Measurements from ENCODE around the gene AK4. TPM values are rescaled to one million over a fixed set of nuclear protein-coding genes. Genes with fewer than 3 reads are reported as not detected.

The AK4 gene
- total RNA-seq, 4 donors from 2014 or later = 7.8 to 13.9 (median 9.8) TPM

DNA sequence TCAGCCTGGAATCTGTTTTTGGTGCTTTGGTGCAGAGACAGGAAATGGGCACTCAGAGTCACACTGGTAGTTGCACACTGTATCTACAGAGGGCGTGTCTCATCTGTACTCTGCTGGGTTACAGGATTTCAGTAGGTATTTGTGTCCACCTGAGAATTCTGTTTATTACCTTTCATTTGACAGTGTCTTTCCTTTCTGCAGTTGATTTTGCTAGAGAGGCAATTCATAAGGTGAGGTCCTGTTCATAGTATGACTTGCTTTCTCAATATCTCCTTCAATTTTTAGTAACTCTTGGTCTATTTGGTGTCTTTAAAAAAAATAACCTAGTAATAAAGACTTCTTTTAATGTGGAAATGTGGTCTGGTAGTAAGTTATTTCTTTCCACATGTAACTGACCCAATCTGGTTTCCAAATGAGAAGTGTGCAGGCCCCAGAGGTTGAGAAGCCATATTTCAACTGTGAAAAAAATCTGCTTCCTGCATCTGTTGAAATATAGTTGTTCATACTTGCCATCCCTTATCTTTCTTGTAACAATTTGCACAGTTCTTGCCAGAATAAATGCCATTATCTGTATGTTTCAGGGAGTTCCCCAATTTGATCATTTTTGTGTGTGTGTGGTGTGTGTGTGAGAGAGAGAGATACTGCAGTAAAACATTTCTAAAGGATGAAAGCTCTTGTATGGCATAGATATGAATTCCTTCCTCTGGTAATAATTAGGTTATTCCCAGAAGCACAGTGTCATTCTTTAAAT lies 82.9 kb downstream of the AK4 start:
- Histone ChIP-seq H3K9me3 (no peaks in the 10 kb centered on the region), H3K4me1 (no peaks in the 10 kb centered on the region), H3K36me3 (no peaks in the 10 kb centered on the region), H3K27ac (no peak overlapping the region), H3K4me3 (replicated peaks in 1 of 3) (no peak overlapping the region), H3K27me3 (no peaks in the 10 kb centered on the region)
- WGBS, 2 donors = 63 to 78% methylated on average over 1 of the region's 1 CpG
- intact Hi-C loops (cut with DNase I) = no loop called here
- TF ChIP-seq, protein P1, sequence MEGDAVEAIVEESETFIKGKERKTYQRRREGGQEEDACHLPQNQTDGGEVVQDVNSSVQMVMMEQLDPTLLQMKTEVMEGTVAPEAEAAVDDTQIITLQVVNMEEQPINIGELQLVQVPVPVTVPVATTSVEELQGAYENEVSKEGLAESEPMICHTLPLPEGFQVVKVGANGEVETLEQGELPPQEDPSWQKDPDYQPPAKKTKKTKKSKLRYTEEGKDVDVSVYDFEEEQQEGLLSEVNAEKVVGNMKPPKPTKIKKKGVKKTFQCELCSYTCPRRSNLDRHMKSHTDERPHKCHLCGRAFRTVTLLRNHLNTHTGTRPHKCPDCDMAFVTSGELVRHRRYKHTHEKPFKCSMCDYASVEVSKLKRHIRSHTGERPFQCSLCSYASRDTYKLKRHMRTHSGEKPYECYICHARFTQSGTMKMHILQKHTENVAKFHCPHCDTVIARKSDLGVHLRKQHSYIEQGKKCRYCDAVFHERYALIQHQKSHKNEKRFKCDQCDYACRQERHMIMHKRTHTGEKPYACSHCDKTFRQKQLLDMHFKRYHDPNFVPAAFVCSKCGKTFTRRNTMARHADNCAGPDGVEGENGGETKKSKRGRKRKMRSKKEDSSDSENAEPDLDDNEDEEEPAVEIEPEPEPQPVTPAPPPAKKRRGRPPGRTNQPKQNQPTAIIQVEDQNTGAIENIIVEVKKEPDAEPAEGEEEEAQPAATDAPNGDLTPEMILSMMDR (IDR thresholded peaks at IDR 0.05) = no peak
- no peak for TF ChIP-seq POLR2A (IDR thresholded peaks at IDR 0.05)
- no peak for DNase-seq

DNA sequence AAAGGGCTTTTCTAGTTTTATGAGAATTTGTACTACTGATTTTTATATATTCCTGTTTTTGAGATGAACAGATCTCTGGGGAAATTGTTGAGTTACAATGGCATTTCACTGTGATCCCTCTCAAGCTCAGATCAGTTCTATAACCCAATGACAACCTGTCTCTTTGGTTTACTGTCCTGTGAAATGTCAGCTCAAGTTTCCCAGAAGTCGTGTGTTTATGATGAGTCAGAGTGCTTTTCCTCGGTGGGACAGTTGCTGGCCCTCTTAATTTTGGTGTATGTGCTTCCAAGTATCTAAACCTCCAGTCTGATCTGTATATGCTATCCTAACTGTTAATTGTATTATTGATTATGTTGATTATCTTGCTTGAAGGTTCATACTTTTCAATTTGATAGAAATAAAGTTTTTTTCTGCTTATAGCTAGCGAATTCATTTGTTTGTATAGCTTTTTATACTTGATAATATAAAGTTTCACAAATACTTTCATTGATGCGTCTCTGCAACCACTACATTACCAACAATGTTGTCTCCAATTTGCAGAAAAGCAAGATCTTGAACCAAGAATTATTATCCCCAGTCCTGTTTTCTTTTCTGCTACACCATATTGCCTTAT lies 83.8 kb downstream of the AK4 start:
- whole genome bisulfite sequencing, 2 donors = 82 to 84% methylated on average over 4 of the region's 4 CpGs
- intact Hi-C loops (cut with DNase I) = no loop called here
- DNase-seq = no peak
- H3K9me3 ChIP-seq = no peaks in the 10 kb centered on the region
- no peaks in the 10 kb centered on the region for H3K4me1 ChIP-seq
- H3K27ac ChIP-seq = no peak overlapping the region
- no peaks in the 10 kb centered on the region for H3K36me3 ChIP-seq
- H3K4me3 ChIP-seq (replicated peaks in 1 of 3) = no peak overlapping the region
- no peak for TF ChIP-seq POLR2A (IDR thresholded peaks at IDR 0.05)
- TF ChIP-seq, protein P1 (IDR thresholded peaks at IDR 0.05) = no peak
- no peaks in the 10 kb centered on the region for H3K27me3 ChIP-seq

DNA sequence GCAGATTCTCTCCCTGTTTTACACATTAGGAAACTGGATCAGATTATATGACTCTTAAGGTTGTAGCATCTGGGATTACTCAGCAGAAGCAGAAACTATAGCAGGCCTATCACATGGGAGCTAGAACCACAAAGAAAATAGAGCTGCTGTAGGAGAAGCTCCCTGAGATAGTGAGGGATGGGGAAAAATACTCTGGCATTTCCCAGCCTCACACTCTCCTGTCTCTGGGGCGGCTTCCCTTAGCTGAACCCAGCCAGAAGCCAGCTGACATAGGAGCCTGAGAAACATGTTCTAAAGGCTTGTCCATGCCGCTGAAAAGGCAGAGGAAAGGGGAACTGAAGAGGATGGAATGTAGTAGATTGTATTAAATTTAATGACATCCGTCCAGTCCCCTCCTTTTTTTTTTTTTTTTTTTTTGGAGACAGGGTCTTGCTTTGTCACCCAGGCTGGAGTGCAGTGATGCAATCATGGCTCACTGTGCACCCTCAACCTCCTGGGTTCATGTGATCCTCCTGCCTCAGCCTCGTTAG lies 84.5 kb downstream of the AK4 start:
- intact Hi-C loops (cut with DNase I) = no loop called here
- TF ChIP-seq POLR2A (IDR thresholded peaks at IDR 0.05) = no peak
- TF ChIP-seq, protein P1 (IDR thresholded peaks at IDR 0.05) = no peak

DNA sequence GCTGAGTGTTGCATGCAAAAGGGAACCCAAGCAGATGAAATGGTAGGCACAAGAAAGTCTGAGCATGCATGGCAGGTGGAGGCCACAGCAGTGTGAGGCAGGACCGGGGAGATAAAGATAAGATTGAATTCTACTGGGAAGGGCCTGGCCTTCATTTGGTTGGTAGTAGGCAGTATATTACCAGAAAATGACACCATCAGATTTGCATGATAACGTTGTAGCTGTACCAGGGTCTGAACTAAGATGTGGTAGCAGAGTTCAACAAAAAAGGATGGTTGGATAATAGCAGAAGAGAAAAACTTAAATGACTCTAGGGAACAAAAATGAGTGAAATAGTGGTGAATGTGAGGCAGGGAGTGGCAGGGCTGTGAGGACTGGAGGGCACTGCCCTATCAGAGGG lies 85.8 kb downstream of the AK4 start:
- no peaks in the 10 kb centered on the region for H3K36me3 ChIP-seq
- H3K4me1 ChIP-seq = no peaks in the 10 kb centered on the region
- TF ChIP-seq, protein P1 (IDR thresholded peaks at IDR 0.05) = no peak
- no peak for TF ChIP-seq POLR2A (IDR thresholded peaks at IDR 0.05)
- no peaks in the 10 kb centered on the region for H3K27me3 ChIP-seq
- H3K9me3 ChIP-seq = no peaks in the 10 kb centered on the region
- no peak for DNase-seq
- 80 to 81% methylated on average over 2 of the region's 2 CpGs for WGBS, 2 donors
- no peak overlapping the region for H3K27ac ChIP-seq
- H3K4me3 ChIP-seq (replicated peaks in 1 of 3) = no peak overlapping the region
- intact Hi-C loops (cut with DNase I) = no loop called here

More for the DNA sequence above, 84.5 kb downstream of the AK4 start:
- 82% methylated on average over 4 of the region's 4 CpGs for WGBS, 2 donors
- Histone ChIP-seq H3K36me3 (no peaks in the 10 kb centered on the region), H3K27me3 (no peaks in the 10 kb centered on the region), H3K27ac (no peak overlapping the region), H3K4me1 (no peaks in the 10 kb centered on the region), H3K4me3 (replicated peaks in 1 of 3) (no peak overlapping the region), H3K9me3 (no peaks in the 10 kb centered on the region)
- DNase-seq = no peak
